ENCODE data around the gene GLG1.
A peak's percentile ranks its signal among the peaks of the same experiment; 100 is the strongest.

The GLG1 gene

DNA sequence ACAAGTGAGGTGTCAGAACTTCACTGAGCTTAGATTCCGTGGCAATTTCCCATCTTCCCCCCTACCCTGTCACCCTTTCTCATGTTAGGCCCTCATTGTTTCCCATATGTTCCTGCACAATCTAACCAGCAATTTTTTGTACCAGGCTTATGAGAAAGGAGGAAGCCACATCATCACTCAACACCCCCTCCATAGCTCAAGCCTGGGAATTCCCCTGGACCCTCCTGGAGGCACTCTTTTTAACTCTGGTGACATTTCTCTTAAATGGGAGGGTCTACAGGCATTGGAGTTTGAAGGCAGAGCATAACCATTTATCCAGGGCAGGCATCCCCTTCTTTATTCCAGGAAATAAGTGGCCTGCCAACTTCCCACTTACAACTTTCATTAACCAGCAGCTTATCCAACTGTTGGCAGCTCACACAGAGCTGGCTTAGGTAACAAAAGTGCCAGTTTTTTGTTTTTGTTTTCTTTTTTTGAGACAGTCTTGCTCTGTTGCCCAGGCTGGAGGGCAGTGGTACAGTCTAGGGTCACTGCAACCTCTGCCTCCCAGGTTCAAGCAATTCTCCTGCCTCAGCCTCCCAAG is 10.4 kb upstream of the GLG1 start:
- H3K4me3 ChIP-seq (ENCODE audit: low read depth, low read length) = no peak overlapping the region
- no peak for DNase-seq (ENCODE audit: low read depth)

DNA sequence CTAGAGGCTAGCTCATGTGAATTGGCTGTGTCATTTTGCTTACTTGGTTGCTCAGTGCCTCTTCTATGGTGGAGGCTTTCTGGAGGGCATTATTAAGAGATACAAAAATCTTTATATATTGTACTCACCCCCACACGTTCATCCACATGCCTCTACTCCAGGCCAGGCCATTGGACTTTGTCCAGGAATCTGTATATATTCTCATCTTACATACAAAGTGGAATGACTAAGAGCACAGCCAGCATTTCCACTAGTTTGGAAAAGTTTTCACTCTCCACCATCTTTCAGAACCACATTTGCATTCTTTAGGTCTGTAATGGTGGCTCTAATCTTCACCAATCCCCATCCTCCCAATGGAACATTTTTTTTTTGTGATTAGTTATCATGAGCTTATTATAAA is 4.8 kb upstream of the GLG1 start:
- no peak for DNase-seq (ENCODE audit: low read depth)
- H3K4me3 ChIP-seq (ENCODE audit: low read depth, low read length) = no peak overlapping the region

DNA sequence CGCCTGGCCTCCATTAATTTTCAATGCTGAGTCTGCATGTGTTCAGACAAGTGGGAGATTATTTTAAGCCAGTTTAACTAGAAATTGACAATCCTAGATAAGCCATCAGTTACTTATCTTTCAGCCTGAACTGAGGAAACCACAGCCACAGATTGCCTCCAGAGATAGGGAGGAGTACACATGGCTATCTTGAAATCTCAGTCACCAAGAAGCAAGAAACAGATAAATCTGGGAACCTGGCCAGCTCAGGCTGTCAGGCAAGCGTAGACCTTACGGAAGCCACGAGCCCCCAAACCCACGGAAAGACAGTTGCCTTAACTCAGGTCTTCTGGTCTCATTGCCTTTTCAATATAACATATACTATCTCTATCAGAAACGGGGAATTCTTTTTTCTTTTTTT is 2.0 kb upstream of the GLG1 start:
- no peak for DNase-seq (ENCODE audit: low read depth)
- H3K4me3 ChIP-seq (ENCODE audit: low read depth, low read length) = no peak overlapping the region

GRCh38 chr16:74608381-74608780 is 1.5 kb upstream of the GLG1 start:
- no peak for DNase-seq (ENCODE audit: low read depth)
- no peak overlapping the region for H3K4me3 ChIP-seq (ENCODE audit: low read depth, low read length)

DNA sequence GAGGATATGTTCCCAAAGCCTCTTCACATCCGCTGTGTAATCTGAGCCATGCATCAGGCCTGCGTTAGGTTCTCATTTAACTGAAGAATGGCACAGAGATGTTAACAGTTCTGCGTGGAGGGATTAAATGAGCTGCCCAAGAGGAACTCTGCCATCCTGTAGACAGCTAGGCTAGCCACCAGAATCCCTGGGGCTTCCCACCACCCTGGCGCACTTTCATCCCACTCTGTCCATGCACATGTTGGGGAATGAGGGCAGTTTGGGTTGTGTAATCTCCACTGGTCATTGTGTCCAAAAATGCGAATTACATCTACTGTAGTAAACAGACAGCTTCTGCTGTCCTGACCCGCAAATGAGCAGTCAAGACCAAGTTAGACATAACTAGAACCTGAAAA is 1.0 kb upstream of the GLG1 start:
- no peak for DNase-seq (ENCODE audit: low read depth)
- no peak overlapping the region for H3K4me3 ChIP-seq (ENCODE audit: low read depth, low read length)

DNA sequence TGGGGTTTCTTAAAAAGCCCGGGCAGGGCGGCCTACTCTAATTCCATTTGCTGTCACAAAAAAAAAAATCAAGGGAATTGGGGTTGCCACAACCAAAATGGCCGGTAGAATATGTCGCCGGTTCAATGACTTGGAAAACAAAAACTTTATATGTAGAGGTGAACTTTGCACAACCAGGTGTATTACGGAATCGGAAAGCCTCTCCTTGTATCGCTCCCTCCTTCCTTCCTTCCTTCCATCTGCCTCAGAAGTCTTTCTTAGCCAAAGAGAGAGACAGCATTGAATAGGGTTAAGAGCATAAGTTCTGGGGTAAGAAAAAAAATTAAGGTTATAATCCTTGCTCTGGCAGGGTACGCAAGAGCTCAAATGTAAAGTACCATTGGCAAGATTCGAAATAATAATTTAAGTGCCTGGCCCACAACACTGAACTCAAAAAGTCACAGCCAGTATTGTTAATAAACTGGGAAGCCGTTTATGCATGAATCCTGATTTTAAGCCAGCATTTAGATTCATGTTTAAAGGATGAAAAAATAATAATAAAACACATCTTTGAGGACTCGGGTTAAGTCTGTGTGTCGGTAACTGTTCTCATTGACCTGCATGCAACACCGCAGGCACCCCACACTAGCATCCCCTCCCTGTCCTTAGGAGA is 522 bp upstream of the GLG1 start:
- DNase-seq (ENCODE audit: low read depth) = no peak
- H3K4me3 ChIP-seq (ENCODE audit: low read depth, low read length) = peak overlapping the region; percentile 89

DNA sequence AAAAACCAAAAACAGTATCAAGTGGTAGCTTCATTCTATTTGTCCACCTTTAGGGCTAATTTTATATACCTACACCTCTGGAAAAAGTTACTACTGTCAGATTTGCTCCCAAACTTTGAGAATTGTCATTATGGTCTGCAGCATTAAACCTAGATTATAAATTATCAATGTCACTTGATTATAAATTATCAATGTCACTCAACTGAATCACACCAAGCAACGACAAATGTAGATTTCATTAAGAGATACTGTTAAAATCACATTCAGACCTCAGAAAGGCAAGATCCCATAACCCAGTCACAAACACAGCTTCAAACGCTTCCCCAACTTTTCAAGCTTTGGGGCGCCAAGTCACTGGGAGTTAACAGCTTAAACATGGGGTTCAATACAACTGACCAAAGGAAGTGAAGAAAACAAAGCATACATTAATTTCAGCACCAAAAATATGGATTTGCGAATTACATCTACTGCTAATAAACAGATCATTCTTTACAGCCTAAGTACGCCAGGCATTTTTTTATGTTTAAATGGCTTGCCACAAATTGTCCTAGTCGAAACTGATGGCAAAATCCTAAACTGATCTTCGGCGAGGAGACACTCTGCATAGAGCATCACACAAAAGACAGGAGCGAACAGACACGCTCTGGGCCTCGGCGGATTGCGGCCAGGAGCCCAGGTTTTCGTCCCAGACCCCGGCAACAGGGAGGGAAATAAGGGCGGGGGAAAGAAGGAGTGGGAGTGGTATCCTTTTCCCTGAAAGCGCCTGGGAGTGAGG is 981 bp downstream of the GLG1 start:
- peak overlapping the region; percentile 89 for H3K4me3 ChIP-seq (ENCODE audit: low read depth, low read length)
- DNase-seq (ENCODE audit: low read depth) = no peak

GRCh38 chr16:74605332-74605731 is 1.6 kb downstream of the GLG1 start:
- no peak for DNase-seq (ENCODE audit: low read depth)
- peak overlapping the region; percentile 89 for H3K4me3 ChIP-seq (ENCODE audit: low read depth, low read length)

- H3K4me3 ChIP-seq (ENCODE audit: low read depth, low read length) = no peak overlapping the region
- DNase-seq (ENCODE audit: low read depth) = no peak
These were observed 3.1 kb downstream of the GLG1 start for GRCh38 chr16:74603848-74604247.

- H3K4me3 ChIP-seq (ENCODE audit: low read depth, low read length) = no peak overlapping the region
- no peak for DNase-seq (ENCODE audit: low read depth)
These were observed 5.6 kb downstream of the GLG1 start for GRCh38 chr16:74601126-74601871.

GRCh38 chr16:74596586-74596985 is 10.3 kb downstream of the GLG1 start:
- no peak overlapping the region for H3K4me3 ChIP-seq (ENCODE audit: low read depth, low read length)
- no peak for DNase-seq (ENCODE audit: low read depth)

DNA sequence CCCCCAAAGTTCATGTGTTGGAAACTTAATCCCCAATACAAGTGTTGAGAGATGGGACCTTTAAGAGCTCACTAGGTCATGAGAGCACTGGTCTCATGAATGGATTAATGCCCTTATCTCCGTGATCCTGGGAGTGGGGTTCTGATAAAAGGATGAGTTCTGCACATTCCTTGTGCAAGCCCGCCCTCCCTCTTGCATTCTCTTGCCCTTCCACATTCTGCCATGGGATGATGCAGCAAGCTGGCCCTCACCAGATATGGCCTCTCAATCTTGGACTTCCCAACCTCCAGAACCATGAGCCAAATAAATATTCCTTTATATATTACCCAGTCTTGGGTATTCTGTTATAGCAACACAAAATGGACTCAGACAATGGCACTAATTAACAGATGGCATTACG is 14.1 kb downstream of the GLG1 start:
- no peak for DNase-seq (ENCODE audit: low read depth)
- no peak overlapping the region for H3K4me3 ChIP-seq (ENCODE audit: low read depth, low read length)

- DNase-seq (ENCODE audit: low read depth) = no peak
- H3K4me3 ChIP-seq (ENCODE audit: low read depth, low read length) = no peak overlapping the region
These were observed 14.9 kb downstream of the GLG1 start for GRCh38 chr16:74591876-74592650.

DNA sequence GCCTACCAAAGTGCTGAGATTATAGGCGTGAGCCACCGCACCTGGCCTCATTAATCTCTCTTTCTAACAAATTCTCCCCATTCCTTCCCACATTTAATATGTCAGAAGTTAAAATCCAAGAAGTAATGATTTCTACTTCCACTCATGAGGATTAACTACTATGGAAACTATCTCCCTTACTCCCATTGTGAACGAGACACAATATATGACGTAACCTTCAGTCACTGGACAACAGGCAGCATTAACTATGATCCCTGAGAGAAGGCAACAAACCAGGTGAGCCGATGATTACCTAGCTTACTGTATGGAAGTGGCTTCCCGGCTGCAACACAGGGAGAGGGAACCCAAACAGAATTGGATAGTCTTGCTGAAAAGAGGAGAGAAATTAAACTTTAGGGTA is 20.0 kb downstream of the GLG1 start:
- no peak for DNase-seq (ENCODE audit: low read depth)

GRCh38 chr16:74585846-74586443 is 21.0 kb downstream of the GLG1 start:
- H3K4me3 ChIP-seq (ENCODE audit: low read depth, low read length) = no peak overlapping the region
- DNase-seq (ENCODE audit: low read depth) = no peak

More for the DNA sequence above, 20.0 kb downstream of the GLG1 start:
- no peak overlapping the region for H3K4me3 ChIP-seq (ENCODE audit: low read depth, low read length)

DNA sequence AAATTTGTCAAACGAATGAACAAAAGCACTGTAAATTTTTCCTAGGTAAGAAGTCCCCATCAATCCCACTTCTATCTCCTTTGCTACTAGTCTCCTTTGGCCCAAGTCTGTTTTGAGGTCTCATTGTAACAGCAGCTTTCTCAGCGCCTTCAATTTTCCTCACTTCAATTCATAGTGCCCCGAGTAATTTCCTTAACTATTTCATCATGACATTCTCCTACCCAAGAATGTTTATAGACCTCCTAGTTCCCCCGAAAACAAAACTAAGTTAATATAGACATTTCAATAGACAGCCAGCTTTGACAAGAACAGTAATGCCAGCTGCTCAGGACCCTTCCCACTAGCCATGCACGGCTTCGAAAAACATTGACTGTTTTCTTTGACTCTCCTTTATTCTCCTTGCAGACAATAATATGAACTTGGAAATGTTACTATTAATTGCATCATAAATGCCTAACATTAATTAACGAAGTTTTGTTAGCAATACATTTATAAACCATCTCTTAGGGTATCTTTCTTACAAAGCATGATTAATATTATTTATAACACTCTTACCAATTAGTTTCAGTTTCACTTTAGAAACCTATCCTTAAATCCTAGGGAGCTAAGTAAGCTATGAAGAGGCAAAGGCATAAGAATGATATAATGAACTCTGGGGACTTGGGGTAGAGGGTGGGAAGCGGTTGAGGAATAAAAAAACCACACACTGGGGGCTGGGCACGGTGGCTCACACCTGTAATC is 22.8 kb downstream of the GLG1 start:
- H3K4me3 ChIP-seq (ENCODE audit: low read depth, low read length) = no peak overlapping the region
- no peak for DNase-seq (ENCODE audit: low read depth)

DNA sequence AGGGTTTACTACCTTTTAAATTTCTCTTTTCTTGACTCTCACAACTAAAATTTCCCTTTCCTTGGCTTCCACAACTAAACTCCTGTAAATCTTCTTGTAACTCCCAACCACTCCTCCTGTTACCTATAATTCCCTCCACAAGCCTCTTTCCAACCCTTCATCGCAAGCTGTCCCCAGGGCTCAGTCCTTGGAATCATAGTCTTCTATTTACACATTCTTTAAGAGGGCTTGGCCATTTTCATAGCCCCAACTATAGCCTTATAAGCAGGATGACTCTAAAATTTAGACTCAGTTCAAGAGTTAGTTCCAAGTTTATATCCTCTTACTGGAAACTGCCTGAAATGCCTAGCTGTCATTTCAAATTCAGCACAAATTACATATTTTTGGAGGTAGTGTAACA is 23.9 kb downstream of the GLG1 start:
- no peak for DNase-seq (ENCODE audit: low read depth)
- no peak overlapping the region for H3K4me3 ChIP-seq (ENCODE audit: low read depth, low read length)

DNA sequence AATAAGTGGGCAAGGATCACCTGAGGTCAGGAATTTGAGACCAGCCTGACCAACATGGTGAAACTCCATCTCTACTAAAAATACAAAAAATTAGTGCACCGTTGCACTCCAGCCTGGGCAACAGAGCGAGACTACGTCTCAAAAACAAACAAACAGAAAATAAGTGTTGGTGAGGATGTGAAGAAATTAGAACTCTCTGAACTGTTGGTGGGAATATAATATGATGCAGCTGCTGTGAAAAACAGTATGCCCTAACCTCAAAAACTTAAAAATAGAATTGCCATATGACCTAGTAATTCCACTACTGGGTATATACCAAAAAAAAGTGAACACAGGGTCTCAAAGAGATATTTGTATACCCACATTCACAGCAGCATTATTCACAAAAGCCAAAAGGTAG is 26.1 kb downstream of the GLG1 start:
- H3K4me3 ChIP-seq (ENCODE audit: low read depth, low read length) = no peak overlapping the region
- no peak for DNase-seq (ENCODE audit: low read depth)

Measured in skeletal muscle cell (primary cell).